SK-N-SH treated with all-trans-retinoic acid at 6 μM for 48 hours (cell line): Measurements from ENCODE around the gene PHLDA2.

ENCODE experiments used
- ATAC-seq: fragments of 200-7000 bp; cut with Tn5 transposase; 3 replicates; pipeline ENCODE4 v1.9.1; 2020; ENCODE audit warnings: mild to moderate bottlenecking, moderate library complexity
- ARNTL ChIP-seq: fragments of 450-650 bp; formaldehyde crosslinking; IDR thresholded peaks from 2 replicates; pipeline ENCODE4 v1.5.0; 2020; ENCODE audit warnings: low read depth, mild to moderate bottlenecking, moderate library complexity, borderline replicate concordance
- BACH2 ChIP-seq: fragments of 250-450 bp; sonication (Bioruptor Pico); IDR thresholded peaks from 2 replicates; pipeline ENCODE4 v1.9.0; 2021; ENCODE audit warnings: mild to moderate bottlenecking, borderline replicate concordance
- CREB5 ChIP-seq: fragments of 250-450 bp; sonication (Bioruptor Pico); IDR thresholded peaks from 2 replicates; pipeline ENCODE4 v1.5.1; 2020; ENCODE audit warnings: low read depth, mild to moderate bottlenecking, moderate library complexity
- CSDC2 ChIP-seq: fragments of 250-450 bp; sonication (Bioruptor Pico); IDR thresholded peaks from 2 replicates; pipeline ENCODE4 v1.5.0; 2020; ENCODE audit warnings: mild to moderate bottlenecking, moderate library complexity
- CSRNP3 ChIP-seq: fragments of 250-450 bp; sonication (Bioruptor Pico); IDR thresholded peaks from 2 replicates; pipeline ENCODE4 v1.5.1; 2021; ENCODE audit warnings: mild to moderate bottlenecking, moderate library complexity
- ESRRG ChIP-seq: fragments of 250-450 bp; sonication (Bioruptor Pico); IDR thresholded peaks from 2 replicates; pipeline ENCODE4 v1.6.1; 2021; ENCODE audit warnings: mild to moderate bottlenecking
- GLIS3 ChIP-seq: fragments of 250-450 bp; sonication (Bioruptor Pico); IDR thresholded peaks from 2 replicates; pipeline ENCODE4 v1.5.0; 2020; ENCODE audit warnings: mild to moderate bottlenecking, moderate library complexity
- ISL1 ChIP-seq: fragments of 250-450 bp; sonication (Bioruptor Pico); IDR thresholded peaks from 2 replicates; pipeline ENCODE4 v2.1.2; 2022; ENCODE audit warnings: mild to moderate bottlenecking, moderate library complexity
- OSR1 ChIP-seq: fragments of 250-450 bp; sonication (Bioruptor Pico); IDR thresholded peaks from 2 replicates; pipeline ENCODE4 v1.8.0; 2022; ENCODE audit warnings: moderate library complexity, mild to moderate bottlenecking, inconsistent platforms
- PATZ1 ChIP-seq: fragments of 250-450 bp; sonication (Bioruptor Pico); IDR thresholded peaks from 2 replicates; pipeline ENCODE4 v1.8.0; 2020; ENCODE audit warnings: mild to moderate bottlenecking, moderate library complexity, borderline replicate concordance
- POU6F1 ChIP-seq: fragments of 250-450 bp; sonication (Bioruptor Pico); IDR thresholded peaks from 2 replicates; pipeline ENCODE4 v1.8.0; 2021; ENCODE audit warnings: low read depth, mild to moderate bottlenecking, moderate library complexity, borderline replicate concordance
- PPARA ChIP-seq: fragments of 250-450 bp; sonication (Bioruptor Pico); IDR thresholded peaks from 2 replicates; pipeline ENCODE4 v1.5.0; 2020; ENCODE audit warnings: mild to moderate bottlenecking, borderline replicate concordance
- TCF4 ChIP-seq: fragments of 250-450 bp; sonication (Bioruptor Pico); IDR thresholded peaks from 2 replicates; pipeline ENCODE4 v1.8.0; 2021; ENCODE audit warnings: mild to moderate bottlenecking, moderate library complexity, borderline replicate concordance
- TOX ChIP-seq: fragments of 250-450 bp; sonication (Bioruptor Pico); IDR thresholded peaks from 2 replicates; pipeline ENCODE4 v1.8.0; 2021; ENCODE audit warnings: mild to moderate bottlenecking, moderate library complexity, borderline replicate concordance
- TSHZ2 ChIP-seq: fragments of 250-450 bp; sonication (Bioruptor Pico); IDR thresholded peaks from 2 replicates; pipeline ENCODE4 v1.5.0; 2020; ENCODE audit warnings: mild to moderate bottlenecking, moderate library complexity
- ZC3H10 ChIP-seq: fragments of 250-450 bp; sonication (Bioruptor Pico); IDR thresholded peaks from 2 replicates; pipeline ENCODE4 v1.5.1; 2021; ENCODE audit warnings: mild to moderate bottlenecking, moderate library complexity
- ZFP3 ChIP-seq: fragments of 250-450 bp; sonication (Bioruptor Pico); IDR thresholded peaks from 2 replicates; pipeline ENCODE4 v1.5.0; 2020; ENCODE audit warnings: mild to moderate bottlenecking, moderate library complexity
- ZFP30 ChIP-seq: fragments of 450-650 bp; formaldehyde crosslinking; IDR thresholded peaks from 2 replicates; pipeline ENCODE4 v1.5.0; 2022; ENCODE audit warnings: mild to moderate bottlenecking, moderate library complexity
- ZNF565 ChIP-seq: fragments of 450-650 bp; formaldehyde crosslinking; conservative IDR thresholded peaks from 2 replicates; pipeline ENCODE4 v1.5.0; 2020; ENCODE audit warnings: low read depth, mild to moderate bottlenecking, moderate library complexity
- ZNF70 ChIP-seq: fragments of 450-650 bp; formaldehyde crosslinking; IDR thresholded peaks from 2 replicates; pipeline ENCODE4 v1.5.0; 2020; ENCODE audit warnings: mild to moderate bottlenecking, moderate library complexity
- ZNF8 ChIP-seq: fragments of 450-650 bp; formaldehyde crosslinking; IDR thresholded peaks from 2 replicates; pipeline ENCODE4 v1.5.0; 2020; ENCODE audit warnings: mild to moderate bottlenecking, moderate library complexity

Gene PHLDA2

GRCh38 chr11:2958251-2958650 is 29.0 kb upstream of the PHLDA2 start:
- ATAC-seq: no peak
- TF ChIP-seq CSRNP3 (no peak), PATZ1 (CRISPR knock-in tag) (no peak), TSHZ2 (no peak), PPARA (CRISPR knock-in tag) (no peak), ZFP30 (CRISPR knock-in tag) (no peak), ARNTL (CRISPR knock-in tag) (no peak), CREB5 (no peak), POU6F1 (no peak)

- TF ChIP-seq TCF4 (CRISPR knock-in tag): no peak
- no peak for TF ChIP-seq GLIS3 (CRISPR knock-in tag)
- TF ChIP-seq ISL1 (CRISPR knock-in tag): no peak
- TF ChIP-seq PATZ1 (CRISPR knock-in tag): no peak
- TF ChIP-seq PPARA (CRISPR knock-in tag): no peak
- TF ChIP-seq ZC3H10 (CRISPR knock-in tag): no peak
- TF ChIP-seq ESRRG (CRISPR knock-in tag): no peak
- no peak for TF ChIP-seq ZFP30 (CRISPR knock-in tag)
- no peak for ATAC-seq
Observed at GRCh38 chr11:2955906-2956476, 26.8 kb upstream of the PHLDA2 start.

GRCh38 chr11:2954263-2954662 is 25.0 kb upstream of the PHLDA2 start:
- no peak for ATAC-seq
- TF ChIP-seq ZFP30 (CRISPR knock-in tag) (no peak), ZNF70 (CRISPR knock-in tag) (no peak), PATZ1 (CRISPR knock-in tag) (no peak), GLIS3 (CRISPR knock-in tag) (no peak), CSDC2 (CRISPR knock-in tag) (no peak), CREB5 (no peak), CSRNP3 (no peak), ZFP3 (CRISPR knock-in tag) (no peak), ESRRG (CRISPR knock-in tag) (no peak), TOX (no peak), ZC3H10 (CRISPR knock-in tag) (no peak), ZNF565 (no peak), PPARA (CRISPR knock-in tag) (no peak), OSR1 (no peak), BACH2 (CRISPR knock-in tag) (no peak), ZNF8 (no peak), ARNTL (CRISPR knock-in tag) (no peak)
